22Rv1 (cell line): ENCODE measurements around the gene SLC33A1.

Experiments used
- CTCF ChIP-seq: fragments of 450-650 bp; IDR thresholded peaks from 2 replicates; pipeline ENCODE4 v1.5.1; 2017; ENCODE audit warnings: mild to moderate bottlenecking
- ZFX ChIP-seq: fragments of 450-650 bp; IDR thresholded peaks from 2 replicates; pipeline ENCODE4 v1.6.1; 2017; ENCODE audit warnings: antibody characterized with exemption, borderline replicate concordance

DNA sequence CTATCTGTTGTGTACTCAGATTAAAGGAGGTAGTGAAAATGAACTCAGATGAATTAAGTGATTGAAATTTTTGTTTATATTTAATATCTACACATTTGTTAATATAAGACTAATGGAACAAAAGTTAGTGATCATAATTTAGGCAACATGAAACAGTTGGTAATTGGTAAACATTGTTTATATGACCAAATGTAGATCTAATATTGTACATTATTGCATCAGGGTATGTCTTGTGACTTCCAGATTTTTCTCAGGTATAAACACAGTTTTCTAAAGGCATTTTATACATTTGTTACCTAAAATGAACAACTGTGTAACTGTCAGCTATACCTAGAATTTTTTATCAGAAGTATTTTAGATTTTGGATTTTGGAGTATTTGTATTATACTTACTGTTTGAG, 31.1 kb upstream of the SLC33A1 start:
- no peak for TF ChIP-seq CTCF
- TF ChIP-seq ZFX, result no peak
